ENCODE results near the gene ZBTB46.
"Not testable (repeated sequence)": the region's sequence is repeated elsewhere in the genome, so short reads cannot be mapped to it uniquely, and the experiment has no call there.

Gene ZBTB46

GRCh38 chr20:63857764-63858392 is 26.8 kb upstream of the ZBTB46 start:
- DNase-seq (ENCODE audit: low spot score): no peak

GRCh38 chr20:63856098-63856511 is 25.0 kb upstream of the ZBTB46 start:
- DNase-seq (ENCODE audit: low spot score): no peak

GRCh38 chr20:63855363-63856097 is 24.5 kb upstream of the ZBTB46 start:
- no peak for DNase-seq (ENCODE audit: low spot score)

GRCh38 chr20:63854766-63855362 is 23.8 kb upstream of the ZBTB46 start:
- no peak for DNase-seq (ENCODE audit: low spot score)

- no peak for DNase-seq (ENCODE audit: low spot score)
These were observed 23.2 kb upstream of the ZBTB46 start for GRCh38 chr20:63854069-63854765.

- DNase-seq (ENCODE audit: low spot score): not testable (repeated sequence)
These were observed 22.6 kb upstream of the ZBTB46 start for GRCh38 chr20:63853733-63854068.

- DNase-seq (ENCODE audit: low spot score): not testable (repeated sequence)
These were observed 20.5 kb upstream of the ZBTB46 start for GRCh38 chr20:63851548-63851943.

GRCh38 chr20:63850689-63851547 is 19.9 kb upstream of the ZBTB46 start:
- DNase-seq (ENCODE audit: low spot score): no peak

GRCh38 chr20:63848003-63848911 is 17.2 kb upstream of the ZBTB46 start:
- DNase-seq (ENCODE audit: low spot score): no peak

GRCh38 chr20:63847237-63848002 is 16.4 kb upstream of the ZBTB46 start:
- no peak for DNase-seq (ENCODE audit: low spot score)

- DNase-seq (ENCODE audit: low spot score): no peak
These were observed 15.8 kb upstream of the ZBTB46 start for GRCh38 chr20:63846888-63847236.

GRCh38 chr20:63846128-63846771 is 15.2 kb upstream of the ZBTB46 start:
- no peak for DNase-seq (ENCODE audit: low spot score)

GRCh38 chr20:63844511-63844991 is 13.5 kb upstream of the ZBTB46 start:
- DNase-seq (ENCODE audit: low spot score): no peak

- DNase-seq (ENCODE audit: low spot score): no peak
These were observed 12.7 kb upstream of the ZBTB46 start for GRCh38 chr20:63843778-63844177.

- DNase-seq (ENCODE audit: low spot score): no peak
These were observed 12.2 kb upstream of the ZBTB46 start for GRCh38 chr20:63843222-63843621.

GRCh38 chr20:63842258-63842657 is 11.2 kb upstream of the ZBTB46 start:
- DNase-seq (ENCODE audit: low spot score): no peak

GRCh38 chr20:63840405-63840828 is 9.4 kb upstream of the ZBTB46 start:
- DNase-seq (ENCODE audit: low spot score): no peak

GRCh38 chr20:63839620-63840019 is 8.6 kb upstream of the ZBTB46 start:
- DNase-seq (ENCODE audit: low spot score): no peak

GRCh38 chr20:63837479-63837878 is 6.4 kb upstream of the ZBTB46 start:
- no peak for DNase-seq (ENCODE audit: low spot score)
